SK-N-SH (cell line): ENCODE measurements around the gene MLC1. TPM values are rescaled to one million over a fixed set of nuclear protein-coding genes. Genes with fewer than 3 reads are reported as not detected.
A peak's percentile ranks its signal among the peaks of the same experiment; 100 is the strongest.

Experiments used
- CTCF ChIA-PET: fragments of 300-600, 350-600 bp; formaldehyde crosslinking; extraction: SDS; loops from one replicate; lab custom pipeline; 2021; lab: Yijun Ruan, JAX
- POLR2A ChIA-PET: fragments of 350-600 bp; sonication (Branson Sonifier 250); formaldehyde crosslinking; extraction: SDS; loops from one replicate; lab custom pipeline; 2020; ENCODE audit warnings: antibody characterized with exemption, inconsistent platforms; lab: Yijun Ruan, JAX
- DNase-seq: peaks from one replicate; pipeline ENCODE4 v3.0.0; 2012
- H2AFZ ChIP-seq: fragments of 200-600 bp; sonication (generic); 2 replicates; pipeline ENCODE4 v1.8.1; 2016; ENCODE audit warnings: antibody characterized with exemption, mild to moderate bottlenecking, low read depth
- H3F3A ChIP-seq: fragments of 200-600 bp; sonication (generic); replicated peaks from 2 replicates; pipeline ENCODE3; 2016; ENCODE audit warnings: antibody characterized with exemption, mild to moderate bottlenecking; ENCODE audit not compliant: insufficient read depth
- H3K27ac ChIP-seq, 2 experiments: fragments of 200-500 bp in 1 of 2; fragments of 200-600 bp in 1 of 2; sonication (Bioruptor generic) in 1 of 2; sonication (generic), shearing (Covaris generic) in 1 of 2; 2 replicates each; pipeline versions ENCODE4 v1.5.1 to v1.6.1; 2014 to 2016; ENCODE audit warnings: low read depth in 2 of 2, inconsistent platforms in 1 of 2, low read length in 1 of 2, mild to moderate bottlenecking in 1 of 2, mixed read lengths in 1 of 2
- H3K27me3 ChIP-seq: fragments of 200-600 bp; sonication (generic), shearing (Covaris generic); 2 replicates; pipeline ENCODE4 v1.6.1; 2016; ENCODE audit warnings: mixed run types; ENCODE audit not compliant: insufficient read depth
- H3K36me3 ChIP-seq, 2 experiments: fragments of 200-500 bp in 1 of 2; fragments of 200-600 bp in 1 of 2; sonication (Bioruptor generic) in 1 of 2; sonication (generic) in 1 of 2; replicated peaks in 1 of 2; 2 replicates each; pipeline versions ENCODE3 to v1.5.1; 2014 to 2016; ENCODE audit warnings: low read length in 1 of 2, mild to moderate bottlenecking in 1 of 2; ENCODE audit not compliant: insufficient read depth in 2 of 2, control insufficient read depth in 1 of 2
- H3K4me1 ChIP-seq, 2 experiments: fragments of 200-500 bp in 1 of 2; fragments of 200-600 bp in 1 of 2; sonication (Bioruptor generic) in 1 of 2; sonication (generic), shearing (Covaris generic) in 1 of 2; 2 replicates each; pipeline versions ENCODE4 v1.5.1 to v1.6.1; 2014 to 2016; ENCODE audit warnings: low read depth in 1 of 2, low read length in 1 of 2, mixed run types in 1 of 2; ENCODE audit not compliant: insufficient read depth in 2 of 2, control insufficient read depth in 1 of 2
- H3K4me2 ChIP-seq: fragments of 200-600 bp; sonication (generic), shearing (Covaris generic); 2 replicates; pipeline ENCODE4 v1.6.1; 2017; ENCODE audit warnings: mixed run types
- H3K4me3 ChIP-seq, 2 experiments: fragments of 200-500 bp in 1 of 2; fragments of 200-600 bp in 1 of 2; sonication (Bioruptor generic) in 1 of 2; sonication (generic), shearing (Covaris generic) in 1 of 2; 2 replicates each; pipeline versions ENCODE4 v1.5.1 to v1.8.1; 2014 to 2016; ENCODE audit warnings: low read depth in 2 of 2, inconsistent platforms in 1 of 2, low read length in 1 of 2, mild to moderate bottlenecking in 1 of 2, mixed read lengths in 1 of 2, moderate library complexity in 1 of 2
- H3K79me2 ChIP-seq: fragments of 200-600 bp; sonication (generic); 2 replicates; pipeline ENCODE4 v1.8.1; 2017; ENCODE audit warnings: mild to moderate bottlenecking; ENCODE audit not compliant: insufficient read depth
- H3K9ac ChIP-seq: fragments of 200-600 bp; sonication (generic); 2 replicates; pipeline ENCODE4 v1.6.1; 2017; ENCODE audit warnings: mixed run types
- H3K9me2 ChIP-seq: fragments of 200-600 bp; sonication (generic); 2 replicates; pipeline ENCODE4 v1.6.1; 2017; ENCODE audit warnings: mixed run types
- H3K9me3 ChIP-seq: fragments of 200-600 bp; sonication (generic); 2 replicates; pipeline ENCODE4 v1.6.1; 2017; ENCODE audit warnings: mixed run types, mild to moderate bottlenecking, moderate library complexity
- H4K20me1 ChIP-seq: fragments of 200-600 bp; sonication (generic); 2 replicates; pipeline ENCODE4 v1.6.1; 2017; ENCODE audit warnings: mild to moderate bottlenecking, mixed run types; ENCODE audit not compliant: insufficient read depth
- EZH2phosphoT487 ChIP-seq: fragments of 200-600 bp; sonication (generic); IDR thresholded peaks from 2 replicates; pipeline ENCODE4 v1.6.1; 2017; ENCODE audit warnings: low read depth, mixed run types, mild to moderate bottlenecking, antibody characterized with exemption, moderate library complexity, borderline replicate concordance
- FOXM1 ChIP-seq: IDR thresholded peaks from 2 replicates; pipeline ENCODE4 v1.4.0; 2012; ENCODE audit warnings: low read depth, mild to moderate bottlenecking
- GABPA ChIP-seq: IDR thresholded peaks from 2 replicates; pipeline ENCODE4 v1.4.0; 2012; ENCODE audit warnings: low read depth, mild to moderate bottlenecking
- GATA2 ChIP-seq: sonication (generic); formaldehyde crosslinking; IDR thresholded peaks from 2 replicates; pipeline ENCODE4 v1.5.0; 2020; ENCODE audit warnings: mild to moderate bottlenecking, missing genetic modification reagents
- IRF3 ChIP-seq: fragments of 150-350 bp; IDR thresholded peaks from 2 replicates; pipeline ENCODE4 v1.6.1; 2016; ENCODE audit warnings: mild to moderate bottlenecking, low read depth, low read length
- MAX ChIP-seq: IDR thresholded peaks from 2 replicates; pipeline ENCODE4 v1.4.0; 2012; ENCODE audit warnings: low read depth
- MXI1 ChIP-seq: IDR thresholded peaks from 2 replicates; pipeline ENCODE4 v1.6.1; 2012; ENCODE audit warnings: mild to moderate bottlenecking, low read depth, low read length, improper control_type of control experiment
- POLR2AphosphoS5 ChIP-seq: IDR thresholded peaks from 2 replicates; pipeline ENCODE4 v1.6.1; 2012; ENCODE audit warnings: low read depth, low read length
- RAD21 ChIP-seq: IDR thresholded peaks from 2 replicates; pipeline ENCODE4 v1.6.1; 2012; ENCODE audit warnings: mild to moderate bottlenecking, low read length
- REST ChIP-seq: IDR thresholded peaks from 2 replicates; pipeline ENCODE4 v1.6.1; 2012; ENCODE audit warnings: mild to moderate bottlenecking, low read depth, low read length, moderate library complexity
- TEAD4 ChIP-seq: IDR thresholded peaks from 2 replicates; pipeline ENCODE4 v1.4.0; 2012; ENCODE audit warnings: mild to moderate bottlenecking, borderline replicate concordance; ENCODE audit not compliant: insufficient read depth
- USF1 ChIP-seq: IDR thresholded peaks from 2 replicates; pipeline ENCODE4 v1.4.0; 2012; ENCODE audit warnings: low read depth, borderline replicate concordance
- USF2 ChIP-seq: fragments of 150-350 bp; IDR thresholded peaks from 2 replicates; pipeline ENCODE4 v1.6.1; 2017; ENCODE audit warnings: antibody characterized with exemption, low read length, low read depth, borderline replicate concordance
- WGBS: methylation state at CpG from one replicate; pipeline ENCODE4 v1.1.6; 2017; ENCODE audit warnings: low lambda C conversion rate; 5-methylcytosine and 5-hydroxymethylcytosine counted together
- polyA plus RNA-seq, 3 experiments: library from polyadenylated mRNA; depleted of rRNA; stranded (reverse); fragments of >200 nt; gene quantifications; 2 replicates each; pipeline ENCODE4 v1.2.3, GENCODE V29; 2012

MLC1 gene
- polyA plus RNA-seq, 1 of the 3 experiments (the other 2 are of a cell fraction), result not detected

- Histone ChIP-seq H3K9ac (no peak overlapping the region), H3K36me3 (no peaks in the 10 kb centered on the region), H3K9me3 (no peaks in the 10 kb centered on the region), H3K4me2 (no peak overlapping the region), H3K9me2 (no peaks in the 10 kb centered on the region), H3K27ac (no peak overlapping the region), H3K4me1 (peaks cover 0 to 3% of the 10 kb centered on the region in 2 experiments; a peak in 1 of 4 replicates), H3F3A (no peaks in the 10 kb centered on the region), H3K4me3 (no peak overlapping the region), H3K79me2 (no peaks in the 10 kb centered on the region), H2AFZ (no peak overlapping the region), H4K20me1 (no peaks in the 10 kb centered on the region), H3K27me3 (no peaks in the 10 kb centered on the region; the same call in 1 of the 2 replicates)
- TF ChIP-seq FOXM1, result no peak
- no peak for TF ChIP-seq GABPA
- no peak for TF ChIP-seq MXI1
- TF ChIP-seq TEAD4, result no peak
- no peak for TF ChIP-seq USF1
- TF ChIP-seq IRF3, result no peak
- TF ChIP-seq POLR2AphosphoS5, result no peak
- no peak for TF ChIP-seq GATA2 (CRISPR knock-in tag)
- no peak for TF ChIP-seq EZH2phosphoT487
- no peak for TF ChIP-seq USF2
- TF ChIP-seq REST, result no peak
- TF ChIP-seq MAX, result no peak
- no peak for TF ChIP-seq RAD21
- WGBS, result 56% methylated on average over 12 of the region's 23 CpGs
- CTCF ChIA-PET, result interaction anchor here (1.5 to 3.4 kb wide), 2 partner anchors 103 to 266 kb away, joined by 4 to 13 read pairs; no protein-coding TSS in a partner anchor
- DNase-seq, result peak; percentile 19
- POLR2A ChIA-PET, result interaction anchor here (1.0 kb wide), 1 partner anchor 100 kb away, joined by 3 read pairs; no protein-coding TSS in a partner anchor
Measured at GRCh38 chr22:50032941-50033601, 52.2 kb downstream of the MLC1 start.
